OCI-LY7 (cell line): ENCODE measurements around the gene SH3TC2.

Experiments
- CTCF ChIP-seq: fragments of 200-600 bp; sonication (generic); conservative IDR thresholded peaks from 2 replicates; pipeline ENCODE4 v1.5.1; 2014; ENCODE audit warnings: mild to moderate bottlenecking, antibody characterized with exemption, low read length, moderate library complexity, mixed read lengths
- EZH2phosphoT487 ChIP-seq: fragments of 200-600 bp; sonication (generic); IDR thresholded peaks from 2 replicates; pipeline ENCODE4 v1.6.1; 2018; ENCODE audit warnings: low read depth, borderline replicate concordance, mild to moderate bottlenecking, mixed run types, antibody characterized with exemption, low read length, moderate library complexity, mixed read lengths

- TF ChIP-seq CTCF, result no peak
- no peak for TF ChIP-seq EZH2phosphoT487
These were observed 51.8 kb downstream of the SH3TC2 start for GRCh38 chr5:149011084-149011483.
